Measurements from ENCODE around the gene PLEKHA1. TPM values are rescaled to one million over a fixed set of nuclear protein-coding genes. Genes with fewer than 3 reads are reported as not detected.

The PLEKHA1 gene
- total RNA-seq, 1 experiment from 2014 or later, result 30.6 TPM

DNA sequence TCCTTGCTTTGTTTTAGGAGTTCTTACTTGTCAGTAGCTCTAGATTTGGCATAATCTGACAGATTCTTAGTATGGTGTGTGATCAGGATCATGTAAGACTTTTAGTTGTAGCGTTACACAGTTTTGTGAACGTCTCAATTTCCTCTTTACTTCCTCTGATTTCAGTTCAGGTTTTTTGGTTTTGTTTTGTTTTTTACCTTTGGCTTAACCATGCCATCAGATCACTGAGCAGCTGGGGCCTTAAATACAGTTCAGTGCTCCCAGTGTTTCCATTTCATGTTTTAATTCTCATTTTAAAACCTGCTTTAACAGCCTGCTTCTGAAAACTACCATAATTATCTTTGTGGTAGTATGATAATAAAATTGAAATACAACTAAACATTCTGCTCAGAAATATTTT, 52.8 kb downstream of the PLEKHA1 start:
- ChIA-PET CTCF (interaction anchor here (1.4 kb wide), 1 partner anchor 83 kb away, joined by 3 read pairs; no protein-coding TSS in a partner anchor), RAD21 (ENCODE audit: low non-redundant PET in 1 of 2, low total read pairs in 2 of 2, uncharacterized antibody in 2 of 2, unreplicated experiment in 2 of 2) (no interaction called here), POLR2A (no interaction called here)
- Histone ChIP-seq H2AFZ (ENCODE audit: low read depth, low read length, poor library complexity, severe bottlenecking) (no peak overlapping the region), H3K36me3 (ENCODE audit: control insufficient read depth in 1 of 2, insufficient read depth in 2 of 2, low read length in 2 of 2) (peaks cover 0 to 6% of the 10 kb centered on the region in 2 experiments; a peak in 2 of 4 replicates), H3K27ac (ENCODE audit: low read depth, low read length) (no peak overlapping the region), H3K9me3 (ENCODE audit: control insufficient read depth in 1 of 2, insufficient read depth in 1 of 2, low read depth in 1 of 2, low read length in 2 of 2) (no peaks in the 10 kb centered on the region), H3K9ac (ENCODE audit: low read length) (no peak overlapping the region), H4K20me1 (ENCODE audit: insufficient read depth) (no peaks in the 10 kb centered on the region), H3K79me2 (ENCODE audit: insufficient read depth, low read length) (no peaks in the 10 kb centered on the region), H3K9me2 (ENCODE audit: insufficient read depth) (no peaks in the 10 kb centered on the region), H3K4me2 (ENCODE audit: low read length) (no peak overlapping the region), H3K27me3 (ENCODE audit: insufficient read depth, low read length) (no peaks in the 10 kb centered on the region), H3K4me3 (replicated peaks in 1 of 2; ENCODE audit: low read depth in 1 of 2, low read length in 2 of 2) (no peak overlapping the region), H3K4me1 (ENCODE audit: control insufficient read depth in 1 of 2, insufficient read depth in 2 of 2, low read length in 2 of 2) (no peaks in the 10 kb centered on the region)
- ATAC-seq (no peak), DNase-seq (ENCODE audit: low read depth, low spot score) (no peak)
- TF ChIP-seq EZH2phosphoT487 (IDR thresholded peaks at IDR 0.05; ENCODE audit: borderline replicate concordance), result no peak
- no peak for TF ChIP-seq SIN3A (IDR thresholded peaks at IDR 0.05; ENCODE audit: low read depth)
- intact Hi-C loops (cut with micrococcal nuclease), result no loop called here
- no TSS peak for BruUV-seq (replicated peaks)

DNA sequence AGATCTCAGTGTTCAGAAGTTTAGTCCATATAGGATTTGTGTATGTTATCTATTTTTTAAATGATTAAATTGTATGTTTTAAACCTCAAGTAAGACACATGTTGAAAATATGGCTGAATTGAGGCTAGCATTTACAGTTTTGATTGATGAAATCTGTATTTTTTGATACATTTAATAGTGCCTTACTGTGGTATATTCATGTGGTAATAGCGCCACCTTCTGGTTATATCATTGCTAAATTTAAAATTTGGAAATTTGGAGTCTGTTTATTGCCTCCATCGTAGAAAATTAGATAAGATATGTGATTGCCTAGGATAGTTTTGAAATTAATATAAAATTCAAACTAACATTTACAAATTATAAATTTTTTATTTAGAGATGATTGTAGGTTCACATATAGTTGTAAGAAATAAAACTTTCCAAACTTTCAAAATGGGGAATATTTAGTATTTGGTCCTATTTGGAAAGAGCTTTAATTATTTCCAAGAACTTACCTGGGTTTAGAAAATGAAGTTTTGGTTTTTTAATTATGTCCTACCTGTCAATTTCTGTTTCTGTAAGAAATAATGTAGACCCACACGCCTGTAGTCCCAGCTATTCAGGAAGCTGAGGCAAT, 60.8 kb downstream of the PLEKHA1 start:
- no peak overlapping the region for H3K9ac ChIP-seq (ENCODE audit: low read length)
- H3K36me3 ChIP-seq (ENCODE audit: control insufficient read depth in 1 of 2, insufficient read depth in 2 of 2, low read length in 2 of 2), result no peaks in the 10 kb centered on the region
- intact Hi-C loops (cut with micrococcal nuclease), result loop anchor here (1.0 to 5.0 kb wide), 6 partner anchors 93 to 293 kb away; no protein-coding TSS in a partner anchor
- no peaks in the 10 kb centered on the region for H3K27me3 ChIP-seq (ENCODE audit: insufficient read depth, low read length)
- peak; percentile 45 for DNase-seq (ENCODE audit: low read depth, low spot score)
- POLR2A ChIA-PET, result interaction anchor here (0.7 to 1.6 kb wide), 3 partner anchors 128 to 137 kb away, joined by 3 to 7 read pairs (median 4); no protein-coding TSS in a partner anchor
- CTCF ChIA-PET, result interaction anchor here (0.7 to 4.2 kb wide), 25 partner anchors 9 to 216 kb away, joined by 3 to 150 read pairs (median 5); partner anchors contain the start of genes BTBD16 and PLEKHA1
- H3K4me2 ChIP-seq (ENCODE audit: low read length), result no peak overlapping the region
- H3K79me2 ChIP-seq (ENCODE audit: insufficient read depth, low read length), result no peaks in the 10 kb centered on the region
- 0 out of 2 replicates have a peak, but pooled peaks have one; percentile 29 for TF ChIP-seq CEBPB (IDR thresholded peaks at IDR 0.05; ENCODE audit: low read depth)
- no peak for TF ChIP-seq POLR2A (IDR thresholded peaks at IDR 0.05; ENCODE audit: borderline replicate concordance, extremely low read depth, insufficient read depth, insufficient read length)
- no peak for TF ChIP-seq POLR2AphosphoS5 (IDR thresholded peaks at IDR 0.05; ENCODE audit: low read depth, low read length)
- TF ChIP-seq ELF1 (IDR thresholded peaks at IDR 0.05; ENCODE audit: borderline replicate concordance, low read depth), result no peak
- TF ChIP-seq, protein P1, sequence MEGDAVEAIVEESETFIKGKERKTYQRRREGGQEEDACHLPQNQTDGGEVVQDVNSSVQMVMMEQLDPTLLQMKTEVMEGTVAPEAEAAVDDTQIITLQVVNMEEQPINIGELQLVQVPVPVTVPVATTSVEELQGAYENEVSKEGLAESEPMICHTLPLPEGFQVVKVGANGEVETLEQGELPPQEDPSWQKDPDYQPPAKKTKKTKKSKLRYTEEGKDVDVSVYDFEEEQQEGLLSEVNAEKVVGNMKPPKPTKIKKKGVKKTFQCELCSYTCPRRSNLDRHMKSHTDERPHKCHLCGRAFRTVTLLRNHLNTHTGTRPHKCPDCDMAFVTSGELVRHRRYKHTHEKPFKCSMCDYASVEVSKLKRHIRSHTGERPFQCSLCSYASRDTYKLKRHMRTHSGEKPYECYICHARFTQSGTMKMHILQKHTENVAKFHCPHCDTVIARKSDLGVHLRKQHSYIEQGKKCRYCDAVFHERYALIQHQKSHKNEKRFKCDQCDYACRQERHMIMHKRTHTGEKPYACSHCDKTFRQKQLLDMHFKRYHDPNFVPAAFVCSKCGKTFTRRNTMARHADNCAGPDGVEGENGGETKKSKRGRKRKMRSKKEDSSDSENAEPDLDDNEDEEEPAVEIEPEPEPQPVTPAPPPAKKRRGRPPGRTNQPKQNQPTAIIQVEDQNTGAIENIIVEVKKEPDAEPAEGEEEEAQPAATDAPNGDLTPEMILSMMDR (IDR thresholded peaks at IDR 0.05 in 2 of 3, conservative IDR thresholded peaks at IDR 0.05 in 1 of 3; ENCODE audit: borderline replicate concordance in 1 of 3, insufficient read depth in 1 of 3, low read depth in 2 of 3, low read length in 2 of 3), result peak; percentile 44 to 96 (median 86)
- TF ChIP-seq, protein P2, sequence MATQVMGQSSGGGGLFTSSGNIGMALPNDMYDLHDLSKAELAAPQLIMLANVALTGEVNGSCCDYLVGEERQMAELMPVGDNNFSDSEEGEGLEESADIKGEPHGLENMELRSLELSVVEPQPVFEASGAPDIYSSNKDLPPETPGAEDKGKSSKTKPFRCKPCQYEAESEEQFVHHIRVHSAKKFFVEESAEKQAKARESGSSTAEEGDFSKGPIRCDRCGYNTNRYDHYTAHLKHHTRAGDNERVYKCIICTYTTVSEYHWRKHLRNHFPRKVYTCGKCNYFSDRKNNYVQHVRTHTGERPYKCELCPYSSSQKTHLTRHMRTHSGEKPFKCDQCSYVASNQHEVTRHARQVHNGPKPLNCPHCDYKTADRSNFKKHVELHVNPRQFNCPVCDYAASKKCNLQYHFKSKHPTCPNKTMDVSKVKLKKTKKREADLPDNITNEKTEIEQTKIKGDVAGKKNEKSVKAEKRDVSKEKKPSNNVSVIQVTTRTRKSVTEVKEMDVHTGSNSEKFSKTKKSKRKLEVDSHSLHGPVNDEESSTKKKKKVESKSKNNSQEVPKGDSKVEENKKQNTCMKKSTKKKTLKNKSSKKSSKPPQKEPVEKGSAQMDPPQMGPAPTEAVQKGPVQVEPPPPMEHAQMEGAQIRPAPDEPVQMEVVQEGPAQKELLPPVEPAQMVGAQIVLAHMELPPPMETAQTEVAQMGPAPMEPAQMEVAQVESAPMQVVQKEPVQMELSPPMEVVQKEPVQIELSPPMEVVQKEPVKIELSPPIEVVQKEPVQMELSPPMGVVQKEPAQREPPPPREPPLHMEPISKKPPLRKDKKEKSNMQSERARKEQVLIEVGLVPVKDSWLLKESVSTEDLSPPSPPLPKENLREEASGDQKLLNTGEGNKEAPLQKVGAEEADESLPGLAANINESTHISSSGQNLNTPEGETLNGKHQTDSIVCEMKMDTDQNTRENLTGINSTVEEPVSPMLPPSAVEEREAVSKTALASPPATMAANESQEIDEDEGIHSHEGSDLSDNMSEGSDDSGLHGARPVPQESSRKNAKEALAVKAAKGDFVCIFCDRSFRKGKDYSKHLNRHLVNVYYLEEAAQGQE (IDR thresholded peaks at IDR 0.05; ENCODE audit: low read depth), result no peak
- no peak for TF ChIP-seq ZFX (IDR thresholded peaks at IDR 0.05)
- TF ChIP-seq FOSL1 (IDR thresholded peaks at IDR 0.05; ENCODE audit: low read depth), result no peak
- peak; percentile 95 for TF ChIP-seq RAD21 (IDR thresholded peaks at IDR 0.05; ENCODE audit: low read depth)
- no peak overlapping the region for H3K27ac ChIP-seq (ENCODE audit: low read depth, low read length)
- no peak overlapping the region for H3K4me3 ChIP-seq (replicated peaks in 1 of 2; ENCODE audit: low read depth in 1 of 2, low read length in 2 of 2)
- no peaks in the 10 kb centered on the region for H4K20me1 ChIP-seq (ENCODE audit: insufficient read depth)
- no peak overlapping the region for H2AFZ ChIP-seq (ENCODE audit: low read depth, low read length, poor library complexity, severe bottlenecking)
- H3K9me2 ChIP-seq (ENCODE audit: insufficient read depth), result no peaks in the 10 kb centered on the region
- RAD21 ChIA-PET (ENCODE audit: low non-redundant PET in 1 of 2, low total read pairs in 2 of 2, uncharacterized antibody in 2 of 2, unreplicated experiment in 2 of 2), result interaction anchor here (0.8 to 3.4 kb wide), 8 partner anchors 13 to 156 kb away, joined by 3 to 22 read pairs (median 8); no protein-coding TSS in a partner anchor
- H3K9me3 ChIP-seq (ENCODE audit: control insufficient read depth in 1 of 2, insufficient read depth in 1 of 2, low read depth in 1 of 2, low read length in 2 of 2), result no peaks in the 10 kb centered on the region
- H3K4me1 ChIP-seq (ENCODE audit: control insufficient read depth in 1 of 2, insufficient read depth in 2 of 2, low read length in 2 of 2), result no peaks in the 10 kb centered on the region
- peak; percentile 76 for ATAC-seq
- no TSS peak for BruUV-seq (replicated peaks)
